GM19025 (cell line): ENCODE results near the gene B3GAT3.
"Not testable (repeated sequence)": the region's sequence is repeated elsewhere in the genome, so short reads cannot be mapped to it uniquely, and the experiment has no call there.

Experiments used
- ATAC-seq: cut with Tn5 transposase; IDR thresholded peaks from one replicate; pipeline ENCODE4 v1.9.1; 2021; ENCODE audit warnings: mild to moderate bottlenecking, low read depth, moderate library complexity; ENCODE audit not compliant: unreplicated experiment

The B3GAT3 gene

DNA sequence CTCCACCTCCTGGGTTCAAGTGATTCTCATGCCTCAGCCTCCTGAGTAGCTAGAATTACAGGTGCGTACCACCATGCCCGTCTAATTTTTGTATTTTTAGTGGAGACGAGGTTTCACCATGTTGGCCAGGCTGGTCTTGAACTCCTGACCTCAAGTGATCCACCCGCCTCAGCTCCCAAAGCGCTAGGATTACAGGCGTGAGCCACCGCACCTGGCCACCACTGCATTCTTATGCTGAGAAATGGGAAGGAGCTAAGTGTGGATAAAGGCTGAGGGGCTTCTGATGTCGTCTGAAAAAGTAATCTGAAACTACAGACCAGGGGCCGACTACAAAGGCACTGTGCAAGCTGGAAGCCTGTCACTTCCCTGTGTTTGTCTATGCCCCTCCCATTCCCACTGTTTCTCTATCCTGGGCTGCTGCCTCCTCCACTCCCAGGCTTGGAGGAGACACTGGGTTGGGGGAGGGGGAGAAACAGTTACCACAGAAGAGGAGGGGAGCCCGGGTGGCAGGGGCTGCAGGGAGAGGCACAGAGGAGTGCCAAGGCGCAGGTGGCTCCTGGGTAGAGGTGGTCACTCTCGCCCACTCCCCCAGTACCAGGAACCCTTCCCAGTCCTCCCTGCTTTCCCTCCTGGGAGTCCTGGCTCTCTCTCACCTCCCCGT, 17.2 kb downstream of the B3GAT3 start:
- ATAC-seq = no peak

GRCh38 chr11:62603776-62604299, 17.9 kb downstream of the B3GAT3 start:
- ATAC-seq = no peak

DNA sequence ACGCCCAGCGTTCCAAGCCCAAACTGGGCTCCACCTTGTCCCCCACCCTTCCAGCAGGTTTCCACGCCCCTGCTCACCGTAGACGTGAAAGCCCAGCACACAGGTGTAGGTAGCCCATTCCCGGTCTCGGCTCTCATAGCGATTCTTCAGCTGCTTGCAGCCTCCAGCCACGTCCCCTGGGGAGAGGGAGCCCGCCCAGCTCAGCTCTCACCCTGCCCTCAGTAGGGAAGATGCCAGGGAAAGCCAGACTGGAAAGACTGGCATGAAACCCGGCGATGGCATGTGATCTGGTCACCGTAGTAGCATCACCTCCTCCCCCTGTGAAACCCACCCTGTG, 18.7 kb downstream of the B3GAT3 start:
- no peak for ATAC-seq

DNA sequence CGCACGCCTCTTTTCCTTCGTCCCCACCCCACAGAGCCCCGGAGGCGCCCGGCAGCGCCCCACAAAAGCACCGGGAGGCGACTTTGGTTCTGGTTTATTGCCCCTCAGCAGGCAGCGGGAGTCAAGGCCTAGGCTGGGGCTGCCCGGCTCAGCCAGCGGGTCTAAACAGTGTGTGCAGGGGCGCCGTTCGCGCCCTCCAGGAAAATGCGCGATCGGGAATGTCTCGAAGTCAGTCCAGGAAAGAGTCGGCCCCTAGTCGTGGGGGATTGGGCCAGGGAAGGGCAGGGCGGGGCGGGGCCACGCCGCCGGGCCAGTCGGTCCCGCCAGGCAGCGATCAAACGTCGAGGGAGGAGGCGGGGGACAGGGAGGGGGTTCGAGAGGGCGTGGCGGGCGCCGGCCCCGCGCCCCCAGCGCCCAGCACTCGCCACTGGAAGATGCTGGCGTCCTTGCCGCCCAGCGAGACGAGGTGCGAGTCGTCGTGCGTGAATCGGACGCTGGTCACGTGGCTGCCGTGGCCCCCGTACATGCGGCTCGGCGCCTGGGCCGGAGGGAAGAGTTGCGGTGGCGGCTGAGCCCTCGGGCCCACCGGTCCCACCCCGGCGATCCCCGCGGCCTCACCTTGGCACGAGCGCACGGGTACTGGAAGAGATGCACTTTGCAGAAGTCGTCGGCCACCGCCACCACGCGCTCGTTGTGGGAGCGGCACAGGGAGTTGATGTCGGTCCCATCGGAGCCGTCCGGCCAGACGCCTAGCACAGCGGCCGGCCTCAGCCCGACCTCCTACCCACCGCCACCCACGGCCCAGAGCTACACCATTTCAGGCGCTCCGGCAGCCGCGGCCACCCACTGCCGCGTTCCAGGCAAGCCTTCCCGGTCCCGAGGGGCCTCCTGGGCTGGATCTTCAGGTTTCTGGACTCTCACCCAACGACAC, 19.4 kb downstream of the B3GAT3 start:
- no peak for ATAC-seq

- ATAC-seq = peak; percentile 66
Measured at GRCh38 chr11:62601372-62602140, 20.2 kb downstream of the B3GAT3 start, which contains the start of gene MTA2. MTA2 (minus strand) TSS chr11:62601865; CDS start chr11:62601450, 415 bp downstream.

- no peak for ATAC-seq
Measured at GRCh38 chr11:62601122-62601371, 20.7 kb downstream of the B3GAT3 start.

DNA sequence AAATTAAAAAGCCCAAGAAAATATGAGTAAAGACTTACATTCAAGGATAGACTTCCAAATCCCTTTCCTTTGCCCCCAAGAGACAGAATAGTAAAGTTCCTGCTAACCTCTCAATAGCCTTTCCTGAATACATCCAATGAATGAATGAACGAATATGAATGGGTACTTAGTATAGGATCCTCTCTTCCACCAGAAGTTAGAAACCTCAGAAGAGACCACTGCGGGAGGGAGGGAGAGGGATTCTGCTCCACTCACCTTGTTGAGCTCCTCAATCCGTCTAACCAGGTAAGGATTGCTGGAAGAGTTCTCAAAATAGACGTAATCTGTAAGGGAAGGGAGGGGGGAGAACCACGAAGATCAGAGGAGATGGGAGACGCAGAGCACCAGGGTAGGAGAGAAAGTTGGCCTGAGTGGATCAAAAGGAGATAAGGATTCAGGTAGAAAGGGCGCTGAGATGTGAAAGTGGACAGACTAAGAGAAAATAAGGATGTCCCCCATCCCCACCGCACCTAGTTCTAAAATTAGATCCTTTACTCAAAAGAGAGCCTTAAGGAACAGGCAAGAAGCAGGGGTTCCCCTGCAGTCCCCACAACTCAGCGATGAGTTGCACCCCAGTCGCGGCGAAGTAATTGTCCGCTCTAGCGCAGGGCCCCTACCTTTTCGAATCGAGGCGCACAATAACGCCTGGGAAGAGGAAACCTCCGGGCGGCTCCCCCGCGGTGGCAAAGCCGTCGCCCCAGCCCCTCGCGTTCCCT, 21.2 kb downstream of the B3GAT3 start:
- ATAC-seq = no peak

GRCh38 chr11:62599901-62600300, 21.9 kb downstream of the B3GAT3 start:
- no peak for ATAC-seq

GRCh38 chr11:62599069-62599696, 22.6 kb downstream of the B3GAT3 start:
- ATAC-seq = peak; percentile 40

- ATAC-seq = no peak
Measured at GRCh38 chr11:62595124-62595523, 26.7 kb downstream of the B3GAT3 start.

- no peak for ATAC-seq
Measured at GRCh38 chr11:62593434-62594044, 28.2 kb downstream of the B3GAT3 start.

- ATAC-seq = no peak
Measured at GRCh38 chr11:62592989-62593421, 28.8 kb downstream of the B3GAT3 start.

GRCh38 chr11:62592146-62592815, 29.5 kb downstream of the B3GAT3 start:
- no peak for ATAC-seq

GRCh38 chr11:62591448-62592145, 30.2 kb downstream of the B3GAT3 start, which contains the start of gene TUT1:
TUT1 (minus strand) TSS chr11:62591523; CDS start chr11:62591485, 38 bp downstream.
- peak; percentile 84 for ATAC-seq

GRCh38 chr11:62588966-62589637, 32.7 kb downstream of the B3GAT3 start:
- no peak for ATAC-seq

DNA sequence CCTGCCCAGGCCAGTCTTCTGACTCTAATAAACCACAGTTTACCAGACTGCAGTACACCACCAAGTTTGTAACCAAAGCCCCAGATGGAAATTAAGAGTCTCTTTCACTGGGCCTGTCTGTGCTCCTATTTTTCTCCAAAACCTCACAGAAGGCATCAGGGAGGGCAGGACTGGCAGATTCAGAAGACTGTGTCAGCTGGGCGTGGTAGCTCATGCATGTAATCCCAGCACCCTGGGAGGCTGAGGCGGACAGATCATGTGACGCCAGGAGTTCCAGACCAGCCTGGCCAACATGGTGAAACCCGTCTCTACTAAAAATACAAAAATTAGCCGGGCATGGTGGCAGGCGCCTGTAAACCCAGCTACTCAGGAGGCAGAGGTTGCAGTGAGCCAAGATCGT, 36.4 kb downstream of the B3GAT3 start:
- ATAC-seq = not testable (repeated sequence)

DNA sequence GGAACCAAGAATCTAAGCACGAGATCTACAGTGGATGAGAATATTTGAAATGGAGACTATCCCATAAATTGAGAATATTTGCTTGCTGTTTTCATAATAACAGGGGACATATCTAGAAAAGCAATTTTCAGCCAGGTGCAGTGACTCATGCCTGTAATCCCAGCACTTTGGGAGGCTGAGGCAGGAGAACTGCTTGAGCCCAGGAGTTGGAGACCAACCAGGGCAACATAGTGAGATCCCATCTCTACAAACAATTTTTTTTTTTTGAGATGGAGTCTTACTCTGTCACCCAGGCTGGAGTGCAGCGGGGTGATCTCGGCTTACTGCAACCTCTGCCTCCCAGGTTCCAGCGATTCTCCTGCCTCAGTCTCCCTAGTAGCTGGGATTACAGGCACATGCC, 40.1 kb downstream of the B3GAT3 start:
- not testable (repeated sequence) for ATAC-seq
